ENCODE data around the gene GCK. TPM values are rescaled to one million over a fixed set of nuclear protein-coding genes. Genes with fewer than 3 reads are reported as not detected.

The GCK gene
- polyA plus RNA-seq, 4 donors, result 0.85 to 1.1 TPM; not detected in 2

GRCh38 chr7:44123190-44124003, 65.8 kb downstream of the GCK start, which contains the start of gene POLD2:
Gene POLD2 (minus strand): TSS chr7:44123548. CDS start chr7:44122053, 1,495 bp downstream.
- peak within 1 kb of the TSS; percentile 2 to 89 (median 79) for H3K27ac ChIP-seq (ENCODE audit: low read depth in 1 of 3, low read length in 2 of 3)
- peaks cover 0 to 12% of the 10 kb centered on the region in 2 donors for H3K9me3 ChIP-seq (ENCODE audit: control insufficient read depth in 2 of 2, insufficient read depth in 1 of 2, low read depth in 1 of 2, low read length in 1 of 2)
- peaks cover 0 to 29% (median 0%) of the 10 kb centered on the region in 3 donors for H3K36me3 ChIP-seq (ENCODE audit: control insufficient read depth in 3 of 3, insufficient read depth in 2 of 3, low read depth in 1 of 3, low read length in 3 of 3)
- H3K27me3 ChIP-seq (ENCODE audit: control insufficient read depth in 3 of 3, insufficient read depth in 3 of 3, low read length in 3 of 3), result no peaks in the 10 kb centered on the region
- FAIRE-seq (no peak), DNase-seq (peak; percentile 96 to 98)
- WGBS, 3 donors, result 0 to 1% (median 0%) methylated on average over 82 to 86 of the region's 86 CpGs
- H3K4me1 ChIP-seq (ENCODE audit: control insufficient read depth in 3 of 3, insufficient read depth in 2 of 3, low read depth in 1 of 3, low read length in 2 of 3), result peaks cover 0 to 12% (median 5%) of the 10 kb centered on the region in 3 donors
- peak within 1 kb of the TSS; percentile 67 to 73 (median 67) for H3K4me3 ChIP-seq (ENCODE audit: low read depth in 1 of 3, low read length in 3 of 3)

- H3K36me3 ChIP-seq (ENCODE audit: control insufficient read depth in 3 of 3, insufficient read depth in 2 of 3, low read depth in 1 of 3, low read length in 3 of 3), result peaks cover 0 to 37% (median 0%) of the 10 kb centered on the region in 3 donors
- DNase-seq, result no peak
- H3K27ac ChIP-seq (ENCODE audit: low read depth in 1 of 3, low read length in 2 of 3), result peak overlapping the region in 1 of 3 donors; percentile 48
- H3K4me3 ChIP-seq (ENCODE audit: low read depth in 1 of 3, low read length in 3 of 3), result peak overlapping the region in 2 of 3 donors; percentile 16 to 62
- H3K27me3 ChIP-seq (ENCODE audit: control insufficient read depth in 3 of 3, insufficient read depth in 3 of 3, low read length in 3 of 3), result no peaks in the 10 kb centered on the region
- peaks cover 0 to 5% of the 10 kb centered on the region in 2 donors for H3K9me3 ChIP-seq (ENCODE audit: control insufficient read depth in 2 of 2, insufficient read depth in 1 of 2, low read depth in 1 of 2, low read length in 1 of 2)
- WGBS, 3 donors, result 31 to 37% (median 31%) methylated on average over 1 of the region's 1 CpG
- no peak for FAIRE-seq
- peaks cover 0 to 12% (median 5%) of the 10 kb centered on the region in 3 donors for H3K4me1 ChIP-seq (ENCODE audit: control insufficient read depth in 3 of 3, insufficient read depth in 2 of 3, low read depth in 1 of 3, low read length in 2 of 3)
Measured at GRCh38 chr7:44122529-44122928, 66.7 kb downstream of the GCK start.

GRCh38 chr7:44121761-44122420, 67.3 kb downstream of the GCK start:
- no peak overlapping the region for H3K4me3 ChIP-seq (ENCODE audit: low read depth in 1 of 3, low read length in 3 of 3)
- peaks cover 0 to 44% (median 0%) of the 10 kb centered on the region in 3 donors for H3K36me3 ChIP-seq (ENCODE audit: control insufficient read depth in 3 of 3, insufficient read depth in 2 of 3, low read depth in 1 of 3, low read length in 3 of 3)
- FAIRE-seq (no peak), DNase-seq (no peak)
- peaks cover 0 to 12% (median 5%) of the 10 kb centered on the region in 3 donors for H3K4me1 ChIP-seq (ENCODE audit: control insufficient read depth in 3 of 3, insufficient read depth in 2 of 3, low read depth in 1 of 3, low read length in 2 of 3)
- peaks cover 0 to under 1% of the 10 kb centered on the region in 2 donors for H3K9me3 ChIP-seq (ENCODE audit: control insufficient read depth in 2 of 2, insufficient read depth in 1 of 2, low read depth in 1 of 2, low read length in 1 of 2)
- no peak overlapping the region for H3K27ac ChIP-seq (ENCODE audit: low read depth in 1 of 3, low read length in 2 of 3)
- 93 to 97% (median 94%) methylated on average over 12 of the region's 12 CpGs for WGBS, 3 donors
- H3K27me3 ChIP-seq (ENCODE audit: control insufficient read depth in 3 of 3, insufficient read depth in 3 of 3, low read length in 3 of 3), result no peaks in the 10 kb centered on the region

- peaks cover 0 to 12% (median 5%) of the 10 kb centered on the region in 3 donors for H3K4me1 ChIP-seq (ENCODE audit: control insufficient read depth in 3 of 3, insufficient read depth in 2 of 3, low read depth in 1 of 3, low read length in 2 of 3)
- FAIRE-seq (no peak), DNase-seq (no peak)
- WGBS, 3 donors, result 89 to 93% (median 91%) methylated on average over 6 of the region's 6 CpGs
- H3K4me3 ChIP-seq (ENCODE audit: low read depth in 1 of 3, low read length in 3 of 3), result no peak overlapping the region
- no peaks in the 10 kb centered on the region for H3K9me3 ChIP-seq (ENCODE audit: control insufficient read depth in 2 of 2, insufficient read depth in 1 of 2, low read depth in 1 of 2, low read length in 1 of 2)
- H3K27me3 ChIP-seq (ENCODE audit: control insufficient read depth in 3 of 3, insufficient read depth in 3 of 3, low read length in 3 of 3), result no peaks in the 10 kb centered on the region
- H3K27ac ChIP-seq (ENCODE audit: low read depth in 1 of 3, low read length in 2 of 3), result no peak overlapping the region
- H3K36me3 ChIP-seq (ENCODE audit: control insufficient read depth in 3 of 3, insufficient read depth in 2 of 3, low read depth in 1 of 3, low read length in 3 of 3), result peaks cover 0 to 59% (median 0%) of the 10 kb centered on the region in 3 donors
Measured at GRCh38 chr7:44120395-44120794, 68.8 kb downstream of the GCK start.

GRCh38 chr7:44119829-44120380, 69.3 kb downstream of the GCK start:
- H3K9me3 ChIP-seq (ENCODE audit: control insufficient read depth in 2 of 2, insufficient read depth in 1 of 2, low read depth in 1 of 2, low read length in 1 of 2), result no peaks in the 10 kb centered on the region
- 90 to 94% (median 93%) methylated on average over 8 of the region's 8 CpGs for WGBS, 3 donors
- FAIRE-seq (no peak), DNase-seq (no peak)
- peaks cover 0 to 12% (median 5%) of the 10 kb centered on the region in 3 donors for H3K4me1 ChIP-seq (ENCODE audit: control insufficient read depth in 3 of 3, insufficient read depth in 2 of 3, low read depth in 1 of 3, low read length in 2 of 3)
- H3K36me3 ChIP-seq (ENCODE audit: control insufficient read depth in 3 of 3, insufficient read depth in 2 of 3, low read depth in 1 of 3, low read length in 3 of 3), result peaks cover 0 to 64% (median 0%) of the 10 kb centered on the region in 3 donors
- H3K27ac ChIP-seq (ENCODE audit: low read depth in 1 of 3, low read length in 2 of 3), result no peak overlapping the region
- no peak overlapping the region for H3K4me3 ChIP-seq (ENCODE audit: low read depth in 1 of 3, low read length in 3 of 3)
- no peaks in the 10 kb centered on the region for H3K27me3 ChIP-seq (ENCODE audit: control insufficient read depth in 3 of 3, insufficient read depth in 3 of 3, low read length in 3 of 3)

- no peak for FAIRE-seq
- H3K4me1 ChIP-seq (ENCODE audit: control insufficient read depth in 3 of 3, insufficient read depth in 2 of 3, low read depth in 1 of 3, low read length in 2 of 3), result peaks cover 0 to 12% (median 5%) of the 10 kb centered on the region in 3 donors
- 91 to 96% (median 93%) methylated on average over 13 of the region's 13 CpGs for WGBS, 3 donors
- no peak for DNase-seq
- H3K36me3 ChIP-seq (ENCODE audit: control insufficient read depth in 3 of 3, insufficient read depth in 2 of 3, low read depth in 1 of 3, low read length in 3 of 3), result peaks cover 0 to 78% (median 0%) of the 10 kb centered on the region in 3 donors
- H3K9me3 ChIP-seq (ENCODE audit: control insufficient read depth in 2 of 2, insufficient read depth in 1 of 2, low read depth in 1 of 2, low read length in 1 of 2), result no peaks in the 10 kb centered on the region
- no peak overlapping the region for H3K4me3 ChIP-seq (ENCODE audit: low read depth in 1 of 3, low read length in 3 of 3)
- H3K27me3 ChIP-seq (ENCODE audit: control insufficient read depth in 3 of 3, insufficient read depth in 3 of 3, low read length in 3 of 3), result peaks cover 0 to 2% (median 0%) of the 10 kb centered on the region in 3 donors
- H3K27ac ChIP-seq (ENCODE audit: low read depth in 1 of 3, low read length in 2 of 3), result no peak overlapping the region
Measured at GRCh38 chr7:44117801-44118429, 71.3 kb downstream of the GCK start.

GRCh38 chr7:44116789-44117666, 72.2 kb downstream of the GCK start:
- Histone ChIP-seq H3K9me3 (ENCODE audit: control insufficient read depth in 2 of 2, insufficient read depth in 1 of 2, low read depth in 1 of 2, low read length in 1 of 2) (no peaks in the 10 kb centered on the region), H3K36me3 (ENCODE audit: control insufficient read depth in 3 of 3, insufficient read depth in 2 of 3, low read depth in 1 of 3, low read length in 3 of 3) (peaks cover 0 to 84% (median 0%) of the 10 kb centered on the region in 3 donors), H3K4me3 (ENCODE audit: low read depth in 1 of 3, low read length in 3 of 3) (no peak overlapping the region), H3K4me1 (ENCODE audit: control insufficient read depth in 3 of 3, insufficient read depth in 2 of 3, low read depth in 1 of 3, low read length in 2 of 3) (peaks cover 0 to 3% (median 0%) of the 10 kb centered on the region in 3 donors), H3K27ac (ENCODE audit: low read depth in 1 of 3, low read length in 2 of 3) (no peak overlapping the region), H3K27me3 (ENCODE audit: control insufficient read depth in 3 of 3, insufficient read depth in 3 of 3, low read length in 3 of 3) (peaks cover 0 to 4% (median 0%) of the 10 kb centered on the region in 3 donors)
- DNase-seq (no peak), FAIRE-seq (no peak)
- 87 to 90% (median 88%) methylated on average over 22 to 25 of the region's 25 CpGs for WGBS, 3 donors
